CD4-positive, alpha-beta T cell treated with Interleukin-4 for 1 hour (primary cell): ENCODE data around the gene SRSF9.
A peak's percentile ranks its signal among the peaks of the same experiment; 100 is the strongest.
"Not testable (repeated sequence)": the region's sequence is repeated elsewhere in the genome, so short reads cannot be mapped to it uniquely, and the experiment has no call there.

Experiments used
- DNase-seq, 2 donors: peaks; one replicate each; pipeline ENCODE4 v3.0.0-alpha.2; 2020 to 2022

SRSF9 gene

DNA sequence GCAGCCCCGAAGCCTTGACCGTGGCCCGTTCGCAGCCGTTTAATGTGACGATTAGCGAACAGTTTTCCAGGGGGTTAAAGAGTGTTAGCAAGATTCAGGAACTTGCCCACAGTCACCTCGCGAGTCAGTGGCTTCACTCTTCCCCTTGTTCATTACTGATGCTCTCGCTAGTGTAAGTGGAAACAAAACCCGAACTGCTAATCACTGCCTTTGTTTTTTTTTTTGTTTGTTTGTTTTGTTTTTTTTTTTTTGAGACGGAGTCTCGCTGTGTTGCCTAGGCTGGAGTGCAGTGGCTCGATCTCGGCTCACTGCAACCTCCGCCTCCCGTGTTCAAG lies 22.7 kb downstream of the SRSF9 start:
- not testable (repeated sequence) for DNase-seq

- peak; percentile 87 to 90 for DNase-seq
These were observed 23.4 kb downstream of the SRSF9 start, which contains the start of the genes GATC and TRIAP1 for GRCh38 chr12:120445911-120446843. GATC (plus strand) TSS chr12:120446444; CDS start chr12:120446481, 37 bp downstream. TRIAP1 (minus strand) TSS chr12:120446384; CDS start chr12:120446372, 12 bp downstream.

DNA sequence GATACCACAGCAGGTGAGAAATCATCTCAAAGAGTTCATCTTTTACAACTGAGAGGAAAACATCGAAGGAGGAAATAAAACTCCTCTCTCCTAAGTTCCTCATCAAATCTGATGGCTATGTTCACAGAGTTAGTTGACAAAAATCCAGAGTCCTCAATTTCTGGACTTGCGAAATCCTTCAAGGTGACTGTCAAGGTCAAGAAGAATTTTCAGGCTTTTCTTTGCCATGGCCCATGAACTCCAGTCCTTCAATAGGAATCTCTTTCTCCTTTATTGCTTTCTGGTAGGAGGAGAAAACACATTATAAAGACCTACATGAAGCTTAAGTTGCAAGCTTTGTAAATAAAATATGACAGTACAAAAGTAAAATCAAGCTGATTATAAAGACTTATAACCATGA lies 24.9 kb downstream of the SRSF9 start:
- DNase-seq, result no peak

DNA sequence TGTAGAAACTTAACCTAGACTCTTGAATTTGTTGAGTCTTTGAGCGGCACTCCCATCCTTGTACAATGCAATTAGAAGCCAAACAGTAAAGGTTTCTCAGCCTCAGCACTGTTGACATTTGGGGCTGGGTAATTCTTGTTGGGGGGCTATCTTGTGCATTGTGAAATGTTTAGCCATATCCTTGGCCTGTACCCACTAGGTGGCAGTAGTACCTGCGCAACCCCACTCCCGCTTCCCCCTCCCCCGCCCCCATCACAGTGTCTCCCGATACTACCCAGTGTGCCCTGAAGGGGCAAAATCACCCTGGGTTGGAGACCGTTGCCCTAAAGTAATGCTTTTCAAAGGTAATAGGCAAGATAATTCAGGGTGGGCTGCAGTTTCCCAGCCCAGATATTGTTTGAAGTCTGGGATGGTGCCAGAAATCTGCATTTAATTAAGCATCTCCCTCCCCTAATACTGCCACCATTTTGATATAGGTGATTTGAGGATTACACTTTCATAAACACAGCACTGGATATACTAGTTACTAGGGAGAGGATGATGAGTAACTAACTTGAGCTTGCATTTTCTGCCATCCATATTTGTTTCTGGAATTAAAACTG lies 29.8 kb downstream of the SRSF9 start:
- peak; percentile 84 to 86 for DNase-seq

- DNase-seq, result no peak
These were observed 30.9 kb downstream of the SRSF9 start for GRCh38 chr12:120438495-120439198.

- peak; percentile 99 for DNase-seq
These were observed 31.6 kb downstream of the SRSF9 start, which contains the start of gene COX6A1 for GRCh38 chr12:120437735-120438494. COX6A1 (plus strand) TSS chr12:120438113; CDS start chr12:120438127, 14 bp downstream.

GRCh38 chr12:120432772-120433525 lies 36.6 kb downstream of the SRSF9 start:
- no peak for DNase-seq

DNA sequence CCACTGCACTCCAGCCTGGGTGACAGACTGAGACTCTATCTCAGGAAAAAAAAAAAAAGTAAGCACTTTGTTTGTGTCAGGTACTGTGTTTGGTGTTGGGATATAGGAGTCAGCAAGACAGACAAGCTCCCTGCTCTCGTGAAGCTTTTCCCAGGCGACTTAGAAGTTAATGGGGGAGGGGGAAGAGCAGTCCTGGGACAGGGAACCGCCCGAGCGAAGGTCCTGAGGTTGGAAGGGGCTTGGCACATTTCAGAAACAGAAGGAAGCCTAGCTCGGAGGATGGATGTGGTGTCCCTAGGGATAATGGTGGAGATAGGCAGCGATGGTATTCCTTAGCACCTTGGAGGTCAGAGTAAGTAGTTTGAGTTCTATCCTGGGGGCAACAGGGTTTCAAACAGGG lies 40.2 kb downstream of the SRSF9 start:
- no peak for DNase-seq

DNA sequence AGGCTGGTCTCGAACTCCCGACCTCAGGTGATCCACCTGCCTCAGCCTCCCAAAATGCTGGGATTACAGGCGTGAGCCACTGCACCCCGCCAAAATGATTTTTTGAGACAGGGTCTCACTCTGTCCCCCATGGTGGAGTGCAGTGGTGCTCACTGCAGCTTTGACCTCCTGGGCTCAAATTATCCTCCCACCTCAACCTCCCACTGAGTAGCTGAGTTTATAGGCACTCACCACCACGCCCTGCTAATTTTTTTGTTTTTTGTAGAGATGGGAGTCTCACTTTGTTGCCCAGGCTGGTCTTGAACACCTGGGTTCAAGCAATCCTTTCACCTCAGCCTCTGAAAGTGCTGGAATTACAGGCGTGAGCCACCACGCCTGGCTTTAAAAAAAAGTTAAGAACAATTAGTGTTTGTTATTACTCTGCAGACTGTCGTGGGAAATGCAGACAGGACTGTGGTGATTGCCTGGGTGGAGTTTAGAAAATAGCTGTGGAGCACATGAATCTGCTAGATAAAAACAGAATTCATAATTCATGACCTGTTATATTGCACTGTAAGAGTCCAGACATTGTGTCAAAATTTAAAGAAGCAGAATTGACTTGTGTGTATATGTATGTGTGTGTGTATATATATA lies 40.8 kb downstream of the SRSF9 start:
- DNase-seq, result no peak

GRCh38 chr12:120425797-120426196 lies 43.8 kb downstream of the SRSF9 start:
- DNase-seq, result no peak

DNA sequence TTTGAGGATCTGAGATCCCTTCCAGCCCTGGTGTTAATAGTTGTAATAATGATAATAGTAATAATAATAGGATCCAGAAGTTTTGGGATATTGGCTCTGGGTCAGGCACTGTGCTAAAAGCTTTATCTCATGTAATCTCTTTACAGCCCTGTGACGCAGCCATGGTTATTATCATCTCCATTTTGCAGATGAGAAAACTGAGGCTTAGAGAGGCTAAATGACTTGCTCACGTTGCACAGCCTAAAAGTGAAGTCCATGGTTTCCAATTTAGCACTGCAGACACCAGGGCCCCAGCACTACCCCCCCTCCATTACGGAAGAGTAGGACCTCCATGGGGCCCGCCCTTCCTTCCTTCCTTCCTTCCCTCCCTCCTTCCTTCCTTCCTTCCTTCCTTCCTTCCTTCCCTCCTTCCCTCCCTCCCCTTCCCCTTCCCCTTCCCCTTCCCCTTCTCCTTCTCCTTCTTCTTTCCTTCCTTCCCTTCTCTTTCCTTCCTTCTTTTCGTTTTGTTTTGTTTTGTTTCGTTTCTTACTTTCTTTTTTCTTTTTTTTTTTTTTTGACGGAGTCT lies 46.6 kb downstream of the SRSF9 start:
- no peak for DNase-seq

GRCh38 chr12:120421701-120422100 lies 47.8 kb downstream of the SRSF9 start:
- no peak for DNase-seq

DNA sequence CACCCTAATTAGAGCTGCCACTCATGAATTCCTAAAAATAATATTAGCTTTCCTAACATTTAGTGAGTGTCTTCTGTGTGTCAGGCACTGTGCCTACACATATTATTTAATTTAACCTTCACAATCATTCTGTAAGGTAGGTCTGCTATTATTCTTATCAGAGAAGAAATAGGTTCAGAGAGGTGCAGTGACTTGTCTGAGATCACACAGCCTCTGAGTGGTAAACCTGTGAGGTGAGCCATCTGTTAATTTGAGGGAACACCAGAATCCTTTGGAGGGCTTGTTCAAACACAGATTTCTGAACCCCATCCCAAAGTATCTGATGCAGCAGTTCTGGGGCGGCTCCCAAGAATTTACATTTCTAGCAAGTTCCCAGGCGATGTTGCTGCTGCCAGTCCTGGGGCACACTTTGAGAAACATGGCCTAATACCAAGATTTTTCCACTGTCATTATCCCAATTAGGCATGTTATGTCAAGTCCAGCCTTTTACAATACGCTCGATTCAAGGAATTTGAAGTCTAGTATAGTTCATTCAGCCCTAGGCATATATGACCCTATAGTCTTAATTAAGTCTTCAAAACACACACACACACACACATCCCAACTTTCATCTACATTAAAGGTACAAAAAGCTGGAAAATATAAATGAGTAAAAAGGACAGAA lies 51.5 kb downstream of the SRSF9 start:
- no peak for DNase-seq

DNA sequence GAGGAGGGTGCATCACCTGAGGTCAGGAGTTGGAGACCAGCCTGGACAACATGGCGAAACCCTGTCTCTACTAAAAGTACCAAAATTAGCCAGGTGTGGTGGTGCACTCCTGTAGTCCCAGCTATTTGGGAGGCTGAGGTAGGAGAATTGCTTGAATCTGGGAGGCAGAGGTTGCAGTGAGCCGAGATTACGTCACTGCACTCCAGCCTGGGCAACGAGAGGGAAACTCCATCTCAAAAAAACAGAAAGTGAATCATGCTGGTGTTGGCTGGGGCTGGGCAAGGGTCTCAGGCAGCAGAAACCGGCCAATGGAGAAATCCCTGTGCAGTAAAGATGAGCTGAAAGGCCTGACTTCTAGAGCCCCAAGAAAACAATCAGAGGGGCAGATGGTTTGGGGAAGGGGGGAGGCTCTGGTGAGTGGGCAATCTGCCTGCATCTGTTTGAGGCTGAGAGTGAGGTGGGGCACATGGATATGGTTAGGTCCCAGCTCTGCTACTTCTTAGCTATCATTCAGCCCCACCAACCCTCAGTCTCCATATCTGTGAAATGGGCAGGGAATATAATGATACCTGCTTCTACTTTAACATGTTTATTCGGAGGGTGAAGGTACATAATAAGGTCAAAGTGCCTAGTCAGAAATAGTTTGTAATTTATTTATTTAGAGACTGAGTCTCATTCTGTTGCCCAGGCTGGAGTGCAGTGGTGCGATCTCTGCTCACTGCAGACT lies 52.9 kb downstream of the SRSF9 start:
- no peak for DNase-seq

- DNase-seq, result no peak
These were observed 55.5 kb downstream of the SRSF9 start for GRCh38 chr12:120413901-120414695.

GRCh38 chr12:120412421-120412820 lies 57.1 kb downstream of the SRSF9 start:
- DNase-seq, result no peak
